ENCODE results near the gene ELL. TPM values are rescaled to one million over a fixed set of nuclear protein-coding genes. Genes with fewer than 3 reads are reported as not detected.

Gene ELL
- total RNA-seq = 10 to 100 TPM; 34.9 to 35.9 TPM
- 10 to 100 TPM in 1 of 2 donors, 1 to 10 TPM in 1; 6.5 to 16.7 TPM for polyA plus RNA-seq

GRCh38 chr19:18521692-18522123 lies at the start of gene ELL:
TSS of gene ELL (minus strand) at chr19:18522070. CDS start at chr19:18522055, 15 bp downstream.
- POLR2A ChIA-PET (ENCODE audit: partially characterized antibody) = interaction anchor here (0.6 to 8.1 kb wide), 31 partner anchors 10 to 398 kb away, joined by 3 to 83 read pairs (median 6); partner anchors contain the start of genes COPE, DDX49, FKBP8 and JUND
- peaks cover 0 to 14% of the 10 kb centered on the region in 2 donors for H3K36me3 Mint-ChIP-seq
- peaks cover 0 to 1% (median 0%) of the 10 kb centered on the region in 8 donors for H3K9me3 Mint-ChIP-seq
- H3K27ac Mint-ChIP-seq = peak within 1 kb of the TSS; percentile 94 to 99 (median 98)
- Histone ChIP-seq H3K27ac (ENCODE audit: low read depth, low read length) (peak within 1 kb of the TSS; percentile 96), H3K4me1 (ENCODE audit: insufficient read depth, low read length) (peaks cover 36% of the 10 kb centered on the region), H3K4me3 (ENCODE audit: low read length in 2 of 2) (peak within 1 kb of the TSS; percentile 88 to 96), H3K27me3 (ENCODE audit: insufficient read depth, low read length) (no peaks in the 10 kb centered on the region), H3K9me3 (ENCODE audit: control insufficient read depth in 1 of 2, low read length in 2 of 2) (no peaks in the 10 kb centered on the region), H3K36me3 (ENCODE audit: insufficient read depth, low read length) (no peaks in the 10 kb centered on the region)
- CTCF ChIA-PET (ENCODE audit: partially characterized antibody) = interaction anchor here (1.3 to 8.0 kb wide), 12 partner anchors 12 to 395 kb away, joined by 3 to 131 read pairs (median 28); partner anchors contain the start of genes KXD1, REX1BD and UBA52
- H3K27me3 Mint-ChIP-seq = no peaks in the 10 kb centered on the region
- peaks cover 9 to 39% (median 23%) of the 10 kb centered on the region in 4 donors for H3K4me1 Mint-ChIP-seq
- no peak for DNase-seq
- H3K4me3 Mint-ChIP-seq = peak within 1 kb of the TSS; percentile 93 to 100 (median 98)
- intact Hi-C loops (cut with micrococcal nuclease) = loop anchor here (1.0 to 2.0 kb wide), 7 partner anchors 15 to 398 kb away; partner anchors contain the start of genes COPE, DDX49, KXD1 and UBA52

DNA sequence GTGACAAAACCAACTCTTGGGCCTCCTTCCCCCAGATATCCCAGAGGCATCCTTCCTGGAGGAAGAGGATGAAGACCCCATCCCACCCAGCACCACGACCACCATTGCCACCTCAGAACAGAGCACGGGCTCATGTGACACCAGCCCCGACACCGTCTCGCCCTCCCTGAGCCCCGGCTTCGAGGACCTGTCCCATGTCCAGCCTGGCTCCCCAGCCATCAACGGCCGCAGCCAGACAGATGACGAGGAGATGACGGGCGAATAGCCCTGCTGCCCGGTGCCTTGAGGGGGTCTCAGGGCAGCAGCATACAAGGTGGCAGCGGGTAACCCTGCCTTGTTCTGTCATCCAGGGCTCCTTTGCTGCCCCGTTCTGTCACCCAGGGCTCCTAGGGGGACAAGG lies 46.5 kb upstream of the ELL start:
- Histone ChIP-seq H3K27ac (ENCODE audit: low read depth, low read length) (no peak overlapping the region), H3K9me3 (ENCODE audit: control insufficient read depth in 1 of 2, low read length in 2 of 2) (no peaks in the 10 kb centered on the region), H3K27me3 (ENCODE audit: insufficient read depth, low read length) (no peaks in the 10 kb centered on the region), H3K36me3 (ENCODE audit: insufficient read depth, low read length) (peaks cover 44% of the 10 kb centered on the region), H3K4me1 (ENCODE audit: insufficient read depth, low read length) (peaks cover 22% of the 10 kb centered on the region), H3K4me3 (ENCODE audit: low read length in 2 of 2) (no peak overlapping the region)
- ChIA-PET CTCF (ENCODE audit: partially characterized antibody) (interaction anchor here (1.2 kb wide), 1 partner anchor 48 kb away, joined by 3 read pairs; no protein-coding TSS in a partner anchor), POLR2A (ENCODE audit: partially characterized antibody) (interaction anchor here (0.9 to 6.8 kb wide), 3 partner anchors 10 to 24 kb away, joined by 4 to 97 read pairs (median 4); partner anchors contain the start of genes KXD1 and REX1BD)
- H3K36me3 Mint-ChIP-seq = peaks cover 31 to 60% of the 10 kb centered on the region in 2 donors
- intact Hi-C loops (cut with micrococcal nuclease) = no loop called here
- peak overlapping the region in 1 of 7 donors; percentile 51 for H3K27ac Mint-ChIP-seq
- H3K4me3 Mint-ChIP-seq = no peak overlapping the region
- peaks cover 0 to 4% (median 0%) of the 10 kb centered on the region in 8 donors for H3K9me3 Mint-ChIP-seq
- H3K4me1 Mint-ChIP-seq = peaks cover 12 to 24% (median 18%) of the 10 kb centered on the region in 4 donors
- H3K27me3 Mint-ChIP-seq = no peaks in the 10 kb centered on the region
- no peak for DNase-seq

DNA sequence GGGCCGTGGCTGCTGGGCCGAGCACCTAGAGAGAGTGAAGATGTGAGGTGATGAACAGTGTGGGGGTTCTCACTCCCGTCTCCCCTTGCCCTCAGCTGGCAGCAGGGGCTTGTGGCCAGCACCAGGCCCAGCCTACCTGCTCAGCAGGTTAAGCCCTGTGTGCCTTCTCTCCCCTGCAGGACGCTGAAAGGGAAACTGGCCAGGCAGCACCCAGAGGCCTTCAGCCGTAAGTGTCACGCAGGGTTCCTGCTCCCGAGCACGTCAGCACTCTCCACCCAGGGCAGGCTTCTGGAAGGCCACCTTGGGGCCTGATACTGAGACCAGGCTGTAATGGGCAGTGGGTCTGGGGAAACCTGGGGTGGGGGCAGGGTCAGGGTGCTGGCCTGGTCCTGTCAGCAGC lies 45.1 kb upstream of the ELL start:
- no peaks in the 10 kb centered on the region for H3K9me3 ChIP-seq (ENCODE audit: control insufficient read depth in 1 of 2, low read length in 2 of 2)
- intact Hi-C loops (cut with micrococcal nuclease) = no loop called here
- POLR2A ChIA-PET (ENCODE audit: partially characterized antibody) = interaction anchor here (6.8 kb wide), 1 partner anchor 8 kb away, joined by 97 read pairs; the partner anchor contains the start of gene KXD1
- H3K27me3 ChIP-seq (ENCODE audit: insufficient read depth, low read length) = no peaks in the 10 kb centered on the region
- H3K4me3 ChIP-seq (ENCODE audit: low read length in 2 of 2) = no peak overlapping the region
- CTCF ChIA-PET (ENCODE audit: partially characterized antibody) = interaction anchor here (1.1 to 1.2 kb wide), 2 partner anchors 22 to 47 kb away, joined by 3 read pairs; no protein-coding TSS in a partner anchor
- H3K36me3 ChIP-seq (ENCODE audit: insufficient read depth, low read length) = peaks cover 51% of the 10 kb centered on the region
- Mint-ChIP-seq H3K36me3 (peaks cover 32 to 58% of the 10 kb centered on the region in 2 donors), H3K27me3 (no peaks in the 10 kb centered on the region), H3K27ac (peak overlapping the region in 1 of 7 donors; percentile 23), H3K4me1 (peaks cover 3 to 9% (median 7%) of the 10 kb centered on the region in 4 donors), H3K9me3 (peaks cover 0 to 4% (median 0%) of the 10 kb centered on the region in 8 donors), H3K4me3 (no peak overlapping the region)
- no peak for DNase-seq
- no peak overlapping the region for H3K27ac ChIP-seq (ENCODE audit: low read depth, low read length)
- H3K4me1 ChIP-seq (ENCODE audit: insufficient read depth, low read length) = peaks cover 8% of the 10 kb centered on the region

GRCh38 chr19:18562086-18562485 lies 40.2 kb upstream of the ELL start:
- Mint-ChIP-seq H3K27ac (peak overlapping the region in 1 of 7 donors; percentile 31), H3K27me3 (no peaks in the 10 kb centered on the region), H3K36me3 (peaks cover 16 to 43% of the 10 kb centered on the region in 2 donors), H3K4me1 (peaks cover 9 to 35% (median 17%) of the 10 kb centered on the region in 4 donors), H3K4me3 (no peak overlapping the region), H3K9me3 (no peaks in the 10 kb centered on the region)
- peaks cover 23% of the 10 kb centered on the region for H3K4me1 ChIP-seq (ENCODE audit: insufficient read depth, low read length)
- no peak overlapping the region for H3K27ac ChIP-seq (ENCODE audit: low read depth, low read length)
- CTCF ChIA-PET (ENCODE audit: partially characterized antibody) = no interaction called here
- POLR2A ChIA-PET (ENCODE audit: partially characterized antibody) = interaction anchor here (1.0 to 1.5 kb wide), 2 partner anchors 9 to 40 kb away, joined by 3 to 5 read pairs; partner anchors contain the start of genes ELL and UBA52
- peaks cover 36% of the 10 kb centered on the region for H3K36me3 ChIP-seq (ENCODE audit: insufficient read depth, low read length)
- intact Hi-C loops (cut with micrococcal nuclease) = no loop called here
- no peaks in the 10 kb centered on the region for H3K27me3 ChIP-seq (ENCODE audit: insufficient read depth, low read length)
- no peak for DNase-seq
- no peaks in the 10 kb centered on the region for H3K9me3 ChIP-seq (ENCODE audit: control insufficient read depth in 1 of 2, low read length in 2 of 2)
- no peak overlapping the region for H3K4me3 ChIP-seq (ENCODE audit: low read length in 2 of 2)

DNA sequence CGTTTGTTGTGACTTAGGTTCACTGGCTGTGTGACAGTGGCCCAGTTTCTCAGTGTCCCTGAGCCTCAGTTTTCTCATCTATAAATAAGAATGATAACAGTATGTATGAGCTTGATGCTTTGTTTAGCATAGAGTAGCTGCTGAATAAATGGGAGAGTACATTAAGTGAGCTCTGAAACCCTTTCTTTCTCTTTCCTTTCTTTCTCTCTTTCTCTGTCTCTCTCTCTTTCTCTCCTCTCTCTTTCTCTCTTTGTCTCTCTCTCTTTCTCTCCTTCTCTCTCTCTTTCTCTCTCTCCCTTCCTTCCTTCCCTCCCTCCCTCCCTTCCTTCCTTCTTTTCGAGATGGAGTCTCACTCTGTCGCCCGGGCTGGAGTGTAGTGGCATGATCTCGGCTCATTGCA lies 37.8 kb upstream of the ELL start:
- peaks cover 12 to 30% of the 10 kb centered on the region in 2 donors for H3K36me3 Mint-ChIP-seq
- peaks cover 9 to 35% (median 17%) of the 10 kb centered on the region in 4 donors for H3K4me1 Mint-ChIP-seq
- Histone ChIP-seq H3K27me3 (ENCODE audit: insufficient read depth, low read length) (no peaks in the 10 kb centered on the region), H3K36me3 (ENCODE audit: insufficient read depth, low read length) (peaks cover 18% of the 10 kb centered on the region), H3K4me1 (ENCODE audit: insufficient read depth, low read length) (peaks cover 25% of the 10 kb centered on the region), H3K27ac (ENCODE audit: low read depth, low read length) (peak overlapping the region; percentile 98), H3K4me3 (ENCODE audit: low read length in 2 of 2) (no peak overlapping the region), H3K9me3 (ENCODE audit: control insufficient read depth in 1 of 2, low read length in 2 of 2) (no peaks in the 10 kb centered on the region)
- CTCF ChIA-PET (ENCODE audit: partially characterized antibody) = interaction anchor here (1.0 to 4.5 kb wide), 3 partner anchors 39 to 97 kb away, joined by 4 to 29 read pairs (median 5); partner anchors contain the start of gene ELL
- peak overlapping the region in 7 of 8 donors; percentile 38 to 97 (median 91) for H3K4me3 Mint-ChIP-seq
- DNase-seq = no peak
- H3K27me3 Mint-ChIP-seq = no peaks in the 10 kb centered on the region
- POLR2A ChIA-PET (ENCODE audit: partially characterized antibody) = interaction anchor here (3.5 to 7.9 kb wide), 3 partner anchors 10 to 30 kb away, joined by 56 to 97 read pairs (median 81); partner anchors contain the start of genes FKBP8, REX1BD and UBA52
- H3K27ac Mint-ChIP-seq = peak overlapping the region; percentile 54 to 96 (median 94)
- intact Hi-C loops (cut with micrococcal nuclease) = no loop called here
- no peaks in the 10 kb centered on the region for H3K9me3 Mint-ChIP-seq

DNA sequence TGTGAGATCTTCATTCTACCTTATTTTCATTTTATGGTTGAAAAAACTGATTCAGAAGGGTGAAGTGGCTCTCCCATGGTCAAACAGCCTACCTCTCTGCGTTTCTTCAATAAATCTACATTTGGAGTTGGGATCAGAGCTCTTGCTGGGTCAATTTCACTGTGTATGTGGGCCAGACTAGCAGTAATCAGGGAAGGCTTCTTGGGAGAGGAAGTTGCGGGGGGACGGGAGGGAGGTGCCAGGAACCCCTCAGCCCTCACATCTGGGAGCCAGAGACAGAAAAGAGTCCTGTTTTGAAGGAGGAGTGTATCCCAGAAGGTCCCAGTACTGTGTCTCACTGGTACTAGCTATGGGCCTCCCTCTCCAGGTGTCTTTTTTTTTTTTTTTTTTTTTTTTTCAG lies 36.7 kb upstream of the ELL start:
- H3K4me3 ChIP-seq (ENCODE audit: low read length in 2 of 2) = peak overlapping the region; percentile 81 to 97
- peaks cover 25% of the 10 kb centered on the region for H3K4me1 ChIP-seq (ENCODE audit: insufficient read depth, low read length)
- peak overlapping the region; percentile 94 to 98 (median 96) for H3K27ac Mint-ChIP-seq
- H3K36me3 ChIP-seq (ENCODE audit: insufficient read depth, low read length) = peaks cover 11% of the 10 kb centered on the region
- H3K27me3 ChIP-seq (ENCODE audit: insufficient read depth, low read length) = no peaks in the 10 kb centered on the region
- peaks cover 9 to 35% (median 17%) of the 10 kb centered on the region in 4 donors for H3K4me1 Mint-ChIP-seq
- POLR2A ChIA-PET (ENCODE audit: partially characterized antibody) = interaction anchor here (0.7 to 7.9 kb wide), 18 partner anchors 11 to 361 kb away, joined by 3 to 97 read pairs (median 8); partner anchors contain the start of genes COPE, DDX49, ELL and FKBP8
- DNase-seq = no peak
- H3K9me3 ChIP-seq (ENCODE audit: control insufficient read depth in 1 of 2, low read length in 2 of 2) = no peaks in the 10 kb centered on the region
- no peaks in the 10 kb centered on the region for H3K27me3 Mint-ChIP-seq
- peak overlapping the region; percentile 86 to 97 (median 93) for H3K4me3 Mint-ChIP-seq
- peak overlapping the region; percentile 98 for H3K27ac ChIP-seq (ENCODE audit: low read depth, low read length)
- CTCF ChIA-PET (ENCODE audit: partially characterized antibody) = interaction anchor here (0.6 to 5.1 kb wide), 8 partner anchors 15 to 289 kb away, joined by 3 to 29 read pairs (median 7); partner anchors contain the start of genes ELL, FKBP8 and REX1BD
- H3K36me3 Mint-ChIP-seq = peaks cover 5 to 24% of the 10 kb centered on the region in 2 donors
- intact Hi-C loops (cut with micrococcal nuclease) = no loop called here
- H3K9me3 Mint-ChIP-seq = no peaks in the 10 kb centered on the region

DNA sequence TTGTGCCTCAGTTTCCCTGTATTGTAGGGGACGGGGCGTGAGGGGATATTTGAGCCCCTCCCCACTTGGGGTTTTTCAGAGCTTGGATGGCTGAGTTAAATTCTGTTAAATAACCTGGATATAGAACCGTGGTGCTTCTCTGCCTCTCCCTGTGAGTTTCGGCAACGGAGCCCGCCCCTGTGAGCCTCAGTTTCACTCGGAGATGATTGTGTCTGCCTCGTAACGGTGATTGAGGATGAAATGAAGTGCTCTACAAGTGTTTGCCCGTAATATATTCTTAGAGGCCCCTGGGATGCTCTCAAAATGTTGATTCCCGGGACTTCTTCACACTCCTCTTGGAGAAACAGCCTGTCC lies 36.3 kb upstream of the ELL start:
- H3K4me1 Mint-ChIP-seq = peaks cover 9 to 35% (median 17%) of the 10 kb centered on the region in 4 donors
- peak in 2 of 5 donors; percentile 5 to 15 for DNase-seq
- POLR2A ChIA-PET (ENCODE audit: partially characterized antibody) = interaction anchor here (0.7 to 7.9 kb wide), 26 partner anchors 11 to 847 kb away, joined by 3 to 97 read pairs (median 4); partner anchors contain the start of genes COPE, DDX49, ELL and FKBP8
- peaks cover 5 to 23% of the 10 kb centered on the region in 2 donors for H3K36me3 Mint-ChIP-seq
- Histone ChIP-seq H3K4me3 (ENCODE audit: low read length in 2 of 2) (peak overlapping the region; percentile 81 to 97), H3K27ac (ENCODE audit: low read depth, low read length) (peak overlapping the region; percentile 98), H3K4me1 (ENCODE audit: insufficient read depth, low read length) (peaks cover 25% of the 10 kb centered on the region), H3K27me3 (ENCODE audit: insufficient read depth, low read length) (no peaks in the 10 kb centered on the region), H3K36me3 (ENCODE audit: insufficient read depth, low read length) (peaks cover 9% of the 10 kb centered on the region), H3K9me3 (ENCODE audit: control insufficient read depth in 1 of 2, low read length in 2 of 2) (no peaks in the 10 kb centered on the region)
- H3K4me3 Mint-ChIP-seq = peak overlapping the region; percentile 86 to 97 (median 93)
- no peaks in the 10 kb centered on the region for H3K27me3 Mint-ChIP-seq
- intact Hi-C loops (cut with micrococcal nuclease) = no loop called here
- H3K27ac Mint-ChIP-seq = peak overlapping the region; percentile 94 to 98 (median 96)
- CTCF ChIA-PET (ENCODE audit: partially characterized antibody) = interaction anchor here (0.6 to 5.1 kb wide), 9 partner anchors 14 to 308 kb away, joined by 3 to 29 read pairs (median 6); partner anchors contain the start of genes ELL, FKBP8, REX1BD and UBA52
- no peaks in the 10 kb centered on the region for H3K9me3 Mint-ChIP-seq
